Thyroid gland (tissue), 4 donors: Measurements from ENCODE around the gene OR13J1.

Experiments
- POLR2A ChIP-seq, 2 donors: fragments of 450-650 bp; IDR thresholded peaks; one replicate each; pipeline ENCODE4 v1.6.1; 2017; ENCODE audit warnings: antibody characterized with exemption in 2 of 2, mild to moderate bottlenecking in 2 of 2, moderate library complexity in 1 of 2
- TF ChIP-seq, protein P1 (sequence below), 6 experiments: fragments of 200-600 bp in 3 of 6; fragments of 450-650 bp in 3 of 6; sonication (generic) in 3 of 6; IDR thresholded peaks; one replicate each; pipeline ENCODE4 v1.5.1; 2016 to 2019; ENCODE audit warnings: antibody characterized with exemption in 6 of 6, mild to moderate bottlenecking in 2 of 6, inconsistent platforms in 1 of 6, moderate library complexity in 1 of 6

DNA sequence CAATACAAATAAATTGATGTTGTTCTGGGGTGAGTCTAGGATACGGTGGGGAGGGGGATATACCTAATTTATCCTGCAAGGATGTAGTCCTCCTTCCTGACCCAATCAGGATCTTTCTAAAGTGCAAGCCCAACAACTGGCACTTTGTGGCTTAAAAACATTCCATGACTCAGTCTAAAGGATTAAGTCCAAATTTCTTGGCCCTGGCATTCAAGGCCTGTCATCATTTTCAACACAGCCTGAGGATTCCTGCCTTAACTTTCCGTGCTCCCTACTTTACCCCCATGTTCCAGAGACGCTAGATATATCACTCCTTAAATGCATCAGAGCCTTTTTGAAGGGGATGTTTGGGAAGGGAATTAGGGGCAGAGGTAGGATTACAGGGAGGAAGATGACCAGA, 42.7 kb downstream of the OR13J1 start:
- TF ChIP-seq, protein P1, sequence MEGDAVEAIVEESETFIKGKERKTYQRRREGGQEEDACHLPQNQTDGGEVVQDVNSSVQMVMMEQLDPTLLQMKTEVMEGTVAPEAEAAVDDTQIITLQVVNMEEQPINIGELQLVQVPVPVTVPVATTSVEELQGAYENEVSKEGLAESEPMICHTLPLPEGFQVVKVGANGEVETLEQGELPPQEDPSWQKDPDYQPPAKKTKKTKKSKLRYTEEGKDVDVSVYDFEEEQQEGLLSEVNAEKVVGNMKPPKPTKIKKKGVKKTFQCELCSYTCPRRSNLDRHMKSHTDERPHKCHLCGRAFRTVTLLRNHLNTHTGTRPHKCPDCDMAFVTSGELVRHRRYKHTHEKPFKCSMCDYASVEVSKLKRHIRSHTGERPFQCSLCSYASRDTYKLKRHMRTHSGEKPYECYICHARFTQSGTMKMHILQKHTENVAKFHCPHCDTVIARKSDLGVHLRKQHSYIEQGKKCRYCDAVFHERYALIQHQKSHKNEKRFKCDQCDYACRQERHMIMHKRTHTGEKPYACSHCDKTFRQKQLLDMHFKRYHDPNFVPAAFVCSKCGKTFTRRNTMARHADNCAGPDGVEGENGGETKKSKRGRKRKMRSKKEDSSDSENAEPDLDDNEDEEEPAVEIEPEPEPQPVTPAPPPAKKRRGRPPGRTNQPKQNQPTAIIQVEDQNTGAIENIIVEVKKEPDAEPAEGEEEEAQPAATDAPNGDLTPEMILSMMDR (IDR thresholded peaks at IDR 0.05): no peak
- TF ChIP-seq POLR2A (IDR thresholded peaks at IDR 0.05): no peak
